Measurements from ENCODE around the gene SLC5A10.

- TF ChIP-seq CTCF (IDR thresholded peaks at IDR 0.05) (no peak), ZFX (IDR thresholded peaks at IDR 0.05; ENCODE audit: borderline replicate concordance) (no peak)
Observed at GRCh38 chr17:18964018-18964351, 12.0 kb downstream of the SLC5A10 start.
